Thyroid gland (tissue), 4 donors: ENCODE results near the gene CCT7.

Experiments used
- CTCF ChIP-seq, 6 experiments: fragments of 200-600 bp in 3 of 6; fragments of 450-650 bp in 3 of 6; sonication (generic) in 3 of 6; IDR thresholded peaks; one replicate each; pipeline ENCODE4 v1.5.1; 2016 to 2019; ENCODE audit warnings: antibody characterized with exemption in 6 of 6, mild to moderate bottlenecking in 2 of 6, inconsistent platforms in 1 of 6, moderate library complexity in 1 of 6
- POLR2A ChIP-seq, 2 donors: fragments of 450-650 bp; IDR thresholded peaks; one replicate each; pipeline ENCODE4 v1.6.1; 2017; ENCODE audit warnings: antibody characterized with exemption in 2 of 2, mild to moderate bottlenecking in 2 of 2, moderate library complexity in 1 of 2

- TF ChIP-seq CTCF (IDR thresholded peaks at IDR 0.05) (no peak), POLR2A (IDR thresholded peaks at IDR 0.05) (no peak)
Measured at GRCh38 chr2:73282924-73283544, 48.9 kb downstream of the CCT7 start.
